Cardiac muscle cell (in vitro differentiated cells and primary cell): ENCODE results near the gene TMEM150C. TPM values are rescaled to one million over a fixed set of nuclear protein-coding genes. Genes with fewer than 3 reads are reported as not detected.
A peak's percentile ranks its signal among the peaks of the same experiment; 100 is the strongest.
"Not testable (repeated sequence)": the region's sequence is repeated elsewhere in the genome, so short reads cannot be mapped to it uniquely, and the experiment has no call there.

Source experiments
- DNase-seq, 2 donors: peaks; one replicate each; pipeline versions ENCODE4 v3.0.0 to v3.0.0-alpha.2; 2010 to 2017; ENCODE audit warnings: low read depth in 1 of 2, low spot score in 1 of 2
- H3K27ac ChIP-seq: fragments of 200-600 bp; sonication (generic); 2 replicates; pipeline ENCODE4 v1.5.1; 2016
- H3K27me3 ChIP-seq: fragments of 200-600 bp; sonication (generic); 2 replicates; pipeline ENCODE4 v1.6.0; 2016; ENCODE audit warnings: control low read depth
- H3K36me3 ChIP-seq: fragments of 200-600 bp; sonication (generic); 2 replicates; pipeline ENCODE4 v1.5.1; 2016; ENCODE audit warnings: control low read depth
- H3K4me1 ChIP-seq: fragments of 200-600 bp; sonication (generic); 2 replicates; pipeline ENCODE4 v1.8.1; 2017; ENCODE audit warnings: low read depth, mild to moderate bottlenecking, mixed run types
- H3K4me3 ChIP-seq: fragments of 200-600 bp; sonication (generic); 2 replicates; pipeline ENCODE4 v1.5.1; 2016; ENCODE audit warnings: mild to moderate bottlenecking
- H3K9me3 ChIP-seq: fragments of 200-600 bp; sonication (generic); 2 replicates; pipeline ENCODE4 v1.5.1; 2017; ENCODE audit warnings: low read depth, mild to moderate bottlenecking, control low read depth
- polyA plus RNA-seq: library from polyadenylated mRNA; unstranded; fragments of >200 nt; fragmentation: Nextera tagmentation; extraction: Ambion mirVana; gene quantifications from 2 replicates; pipeline ENCODE4 v1.2.1, GENCODE V29; 2016
- total RNA-seq: library from RNA; depleted of rRNA; stranded (reverse); fragments of >200 nt; gene quantifications from 2 replicates; pipeline ENCODE4 v1.2.3, GENCODE V29; 2016
- TF ChIP-seq, protein P1 (sequence below): IDR thresholded peaks from 2 replicates; pipeline ENCODE4 v1.5.1; 2012; ENCODE audit warnings: low read depth, mild to moderate bottlenecking, low read length

Gene TMEM150C
- total and polyA plus RNA-seq, 2 experiments from 2014 or later = 5.1 to 5.3 TPM

DNA sequence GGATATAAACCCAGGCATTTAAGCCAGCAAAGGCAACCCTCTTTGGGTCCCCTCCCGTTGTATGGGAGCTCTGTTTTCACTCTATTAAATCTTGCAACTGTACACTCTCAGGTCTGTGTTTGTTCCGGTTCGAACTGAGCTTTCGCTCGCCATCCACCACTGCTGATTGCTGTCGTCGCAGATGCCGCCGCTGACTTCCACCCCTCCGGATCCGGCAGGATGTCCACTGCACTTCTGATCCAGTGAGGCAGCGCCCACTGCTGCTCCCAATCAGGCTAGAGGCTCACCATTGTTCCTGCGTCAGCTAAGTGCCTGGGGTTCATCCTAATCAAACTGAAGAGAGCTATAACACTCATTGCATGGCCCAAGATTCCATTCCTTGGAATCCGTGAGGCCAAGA lies 82.2 kb downstream of the TMEM150C start:
- H3K4me1 ChIP-seq = no peaks in the 10 kb centered on the region
- DNase-seq = no peak
- no peak overlapping the region for H3K4me3 ChIP-seq
- H3K36me3 ChIP-seq = no peaks in the 10 kb centered on the region
- H3K9me3 ChIP-seq = no peaks in the 10 kb centered on the region
- TF ChIP-seq, protein P1, sequence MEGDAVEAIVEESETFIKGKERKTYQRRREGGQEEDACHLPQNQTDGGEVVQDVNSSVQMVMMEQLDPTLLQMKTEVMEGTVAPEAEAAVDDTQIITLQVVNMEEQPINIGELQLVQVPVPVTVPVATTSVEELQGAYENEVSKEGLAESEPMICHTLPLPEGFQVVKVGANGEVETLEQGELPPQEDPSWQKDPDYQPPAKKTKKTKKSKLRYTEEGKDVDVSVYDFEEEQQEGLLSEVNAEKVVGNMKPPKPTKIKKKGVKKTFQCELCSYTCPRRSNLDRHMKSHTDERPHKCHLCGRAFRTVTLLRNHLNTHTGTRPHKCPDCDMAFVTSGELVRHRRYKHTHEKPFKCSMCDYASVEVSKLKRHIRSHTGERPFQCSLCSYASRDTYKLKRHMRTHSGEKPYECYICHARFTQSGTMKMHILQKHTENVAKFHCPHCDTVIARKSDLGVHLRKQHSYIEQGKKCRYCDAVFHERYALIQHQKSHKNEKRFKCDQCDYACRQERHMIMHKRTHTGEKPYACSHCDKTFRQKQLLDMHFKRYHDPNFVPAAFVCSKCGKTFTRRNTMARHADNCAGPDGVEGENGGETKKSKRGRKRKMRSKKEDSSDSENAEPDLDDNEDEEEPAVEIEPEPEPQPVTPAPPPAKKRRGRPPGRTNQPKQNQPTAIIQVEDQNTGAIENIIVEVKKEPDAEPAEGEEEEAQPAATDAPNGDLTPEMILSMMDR = no peak
- no peak overlapping the region for H3K27ac ChIP-seq
- H3K27me3 ChIP-seq = no peaks in the 10 kb centered on the region

DNA sequence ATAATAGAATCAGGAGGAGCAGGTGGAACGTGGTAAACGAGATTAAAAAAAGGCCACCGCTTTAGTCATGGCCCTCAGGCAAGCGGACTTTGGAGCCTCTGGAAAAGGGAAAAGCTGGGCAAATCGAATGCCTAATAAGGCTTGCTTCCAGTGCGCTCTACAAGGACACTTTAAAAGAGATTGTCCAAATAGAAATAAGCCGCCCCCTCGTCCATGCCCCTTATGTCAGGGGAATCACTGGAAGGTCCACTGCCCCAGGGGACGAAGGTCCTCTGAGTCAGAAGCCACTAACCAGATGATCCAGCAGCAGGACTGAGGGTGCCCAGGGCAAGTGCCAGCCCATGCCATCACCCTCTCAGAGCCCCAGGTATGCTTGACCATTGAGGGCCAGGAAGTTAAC lies 84.3 kb downstream of the TMEM150C start:
- not testable (repeated sequence) for H3K27me3 ChIP-seq, H3K9me3 ChIP-seq, H3K4me1 ChIP-seq, DNase-seq, H3K4me3 ChIP-seq, H3K36me3 ChIP-seq, H3K27ac ChIP-seq

DNA sequence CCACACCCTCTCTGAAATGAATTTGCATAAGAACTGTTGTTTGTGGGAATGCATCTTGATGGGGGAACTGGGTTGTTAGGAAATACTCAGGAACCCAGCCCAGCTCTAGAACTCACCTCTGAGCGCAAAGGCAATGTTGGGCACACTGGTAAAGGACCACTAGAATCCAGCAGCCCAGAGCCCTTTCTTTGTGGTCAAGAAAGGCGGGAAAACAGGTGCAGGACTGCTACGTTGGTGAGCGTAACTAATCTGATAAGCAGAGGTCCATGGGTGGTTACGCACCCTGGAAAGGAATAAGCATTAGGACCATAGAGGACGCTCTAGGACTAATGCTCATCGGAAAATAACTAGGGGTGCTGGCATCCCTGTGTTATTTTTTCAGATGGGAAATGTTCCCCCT lies 85.9 kb downstream of the TMEM150C start:
- H3K4me3 ChIP-seq, H3K27me3 ChIP-seq, H3K36me3 ChIP-seq, H3K9me3 ChIP-seq, DNase-seq, H3K27ac ChIP-seq, H3K4me1 ChIP-seq: not testable (repeated sequence)

DNA sequence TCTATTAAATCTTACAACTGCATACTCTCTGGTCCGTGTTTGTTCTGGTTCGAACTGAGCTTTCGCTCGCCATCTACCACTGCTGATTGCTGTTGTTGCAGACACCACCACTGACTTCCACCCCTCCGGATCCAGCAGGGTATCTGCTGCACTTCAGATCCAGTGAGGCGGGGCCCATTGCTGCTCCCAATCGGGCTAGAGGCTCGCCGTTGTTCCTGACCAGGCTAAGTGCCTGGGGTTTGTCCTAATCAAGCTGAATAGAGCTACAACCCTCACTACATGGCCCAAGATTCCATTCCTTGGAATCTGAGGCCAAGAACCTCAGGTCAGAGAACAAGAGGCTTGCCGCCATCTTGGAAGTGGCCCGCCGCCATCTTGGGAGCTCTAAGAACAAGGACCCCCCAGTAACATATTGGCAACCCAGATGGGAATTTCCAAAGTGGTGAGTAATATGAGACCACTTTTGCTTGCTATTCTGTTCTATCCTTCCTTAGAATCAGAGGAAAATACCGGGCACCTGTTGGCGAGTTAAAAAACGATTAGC lies 88.1 kb downstream of the TMEM150C start:
- Histone ChIP-seq H3K36me3 (no peaks in the 10 kb centered on the region), H3K27ac (no peak overlapping the region), H3K4me1 (peaks cover 13% of the 10 kb centered on the region), H3K9me3 (no peaks in the 10 kb centered on the region), H3K4me3 (no peak overlapping the region), H3K27me3 (no peaks in the 10 kb centered on the region)
- TF ChIP-seq, protein P1 = no peak
- DNase-seq = no peak

DNA sequence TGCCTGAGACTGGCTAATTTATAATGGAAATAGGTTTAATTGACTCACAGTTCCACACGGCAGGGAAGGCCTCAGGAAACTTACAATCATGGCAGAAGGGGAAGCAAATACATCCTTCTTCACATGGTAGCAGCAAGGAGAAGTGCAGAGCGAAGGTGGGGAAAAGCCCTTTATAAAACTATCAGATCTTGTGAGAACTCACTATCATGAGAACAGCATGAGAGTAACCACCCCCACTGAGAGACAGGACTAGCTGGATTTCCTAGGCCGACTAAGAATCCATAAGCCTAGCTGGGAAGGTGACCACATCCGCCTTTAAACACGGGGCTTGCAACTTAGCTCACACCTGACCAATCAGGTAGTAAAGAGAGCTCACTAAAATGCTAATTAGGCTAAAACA lies 88.7 kb downstream of the TMEM150C start:
- not testable (repeated sequence) for H3K27me3 ChIP-seq

DNA sequence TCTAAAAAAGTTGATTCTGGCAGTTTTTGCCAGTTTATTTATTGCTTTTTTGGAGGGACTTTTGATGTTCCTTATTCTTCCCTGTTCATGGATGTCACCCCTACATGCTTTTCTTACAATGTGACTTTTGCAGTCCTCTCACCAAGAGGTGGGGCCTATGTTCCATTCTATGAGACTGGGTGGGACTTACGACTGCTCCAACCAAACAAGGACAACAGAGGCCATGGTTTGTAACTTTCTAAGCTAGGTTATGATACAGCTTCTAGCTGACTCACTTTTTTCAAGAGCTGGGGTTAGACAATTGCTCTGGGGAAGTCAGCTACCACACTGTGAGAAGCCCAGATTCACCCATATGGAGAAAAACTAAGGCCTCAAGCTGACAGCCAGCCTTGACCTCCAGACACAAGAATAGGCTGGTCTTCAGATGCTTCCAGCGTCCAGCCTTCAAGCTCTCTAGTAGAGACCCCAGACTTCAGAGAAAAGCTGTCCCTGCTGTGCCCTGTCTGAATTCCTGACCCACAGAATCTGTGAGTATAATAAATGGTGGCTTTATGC lies 91.9 kb downstream of the TMEM150C start:
- no peaks in the 10 kb centered on the region for H3K27me3 ChIP-seq
- no peaks in the 10 kb centered on the region for H3K36me3 ChIP-seq
- H3K9me3 ChIP-seq = no peaks in the 10 kb centered on the region
- no peak overlapping the region for H3K4me3 ChIP-seq
- peak in 1 of 2 donors; percentile 62 for DNase-seq
- TF ChIP-seq, protein P1 = peak; percentile 7
- peak overlapping the region; percentile 10 for H3K27ac ChIP-seq
- H3K4me1 ChIP-seq = peaks cover 13% of the 10 kb centered on the region

More for the DNA sequence above, 88.7 kb downstream of the TMEM150C start:
- H3K36me3 ChIP-seq, H3K27ac ChIP-seq, H3K9me3 ChIP-seq, H3K4me3 ChIP-seq, DNase-seq: not testable (repeated sequence)
- peaks cover 13% of the 10 kb centered on the region for H3K4me1 ChIP-seq

DNA sequence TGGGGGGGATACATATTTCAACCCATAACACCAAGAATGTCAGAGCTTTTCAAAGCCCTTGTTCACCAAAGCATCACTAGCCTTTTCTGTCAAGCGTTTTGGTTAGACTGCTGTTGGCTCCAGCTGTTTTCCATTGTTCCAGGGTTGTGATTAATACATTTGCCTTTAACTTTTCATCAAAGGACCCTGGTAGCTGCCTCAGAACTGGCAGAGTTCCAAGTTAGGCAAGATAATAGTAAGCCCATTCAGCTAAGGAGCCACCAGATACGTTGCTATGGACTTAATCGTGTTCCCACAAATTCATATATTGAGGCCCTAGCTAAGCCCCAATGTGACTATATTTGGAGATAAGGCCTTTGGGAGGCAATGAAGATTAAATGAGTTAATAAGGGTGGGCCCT lies 94.3 kb downstream of the TMEM150C start:
- no peaks in the 10 kb centered on the region for H3K27me3 ChIP-seq
- no peak overlapping the region for H3K4me3 ChIP-seq
- peaks cover 13% of the 10 kb centered on the region for H3K4me1 ChIP-seq
- H3K36me3 ChIP-seq = no peaks in the 10 kb centered on the region
- no peak overlapping the region for H3K27ac ChIP-seq
- DNase-seq = peak in 1 of 2 donors; percentile 63
- no peaks in the 10 kb centered on the region for H3K9me3 ChIP-seq
- TF ChIP-seq, protein P1 = no peak
